HCT116 (cell line): ENCODE data around the gene LCE2C. TPM values are rescaled to one million over a fixed set of nuclear protein-coding genes. Genes with fewer than 3 reads are reported as not detected.

ENCODE experiments used
- ATAC-seq: fragments of 200-7000 bp; cut with Tn5 transposase; 2 replicates; pipeline ENCODE4 v1.9.1; 2020; ENCODE audit warnings: mild to moderate bottlenecking, moderate library complexity
- BruUV-seq: library from RNA; stranded (reverse); fragments of 400-500 nt; replicated peaks from 2 replicates; lab custom pipeline; 2021; lab: Mats Ljungman, UMichigan
- CTCF ChIA-PET: fragments of 300-600 bp; sonication (Branson Sonifier 250); formaldehyde crosslinking; loops from one replicate; lab custom pipeline; 2021; ENCODE audit warnings: antibody characterized with exemption; lab: Charles Lee
- POLR2A ChIA-PET: fragments of 300-600, 350-600 bp; sonication (Branson Sonifier 250); formaldehyde crosslinking; loops from one replicate; lab custom pipeline; 2021; ENCODE audit warnings: antibody characterized with exemption; lab: Charles Lee
- RAD21 ChIA-PET, 2 experiments: fragments of 300-600 bp; sonication (Branson Sonifier 250); formaldehyde crosslinking; loops; one replicate each; lab custom pipeline; 2023; ENCODE audit warnings: low total read pairs in 2 of 2; ENCODE audit not compliant: uncharacterized antibody in 2 of 2, unreplicated experiment in 2 of 2, low non-redundant PET in 1 of 2; lab: Charles Lee
- DNase-seq: peaks from one replicate; pipeline ENCODE4 v3.0.0-alpha.2; 2010; ENCODE audit warnings: low read depth, low spot score
- H2AFZ ChIP-seq: fragments of 200-600 bp; shearing (Covaris generic), sonication (generic); 2 replicates; pipeline ENCODE4 v1.6.1; 2017; ENCODE audit warnings: low read depth, mixed run types, mixed read lengths, antibody characterized with exemption, low read length; ENCODE audit not compliant: poor library complexity, severe bottlenecking
- H3K27ac ChIP-seq: 2 replicates; pipeline ENCODE4 v1.5.1; 2012; ENCODE audit warnings: low read depth, low read length
- H3K27me3 ChIP-seq: fragments of 200-600 bp; sonication (generic); 2 replicates; pipeline ENCODE4 v1.6.1; 2016; ENCODE audit warnings: mixed run types, low read length, mixed read lengths; ENCODE audit not compliant: insufficient read depth
- H3K36me3 ChIP-seq, 2 experiments: fragments of 200-500 bp in 1 of 2; fragments of 200-600 bp in 1 of 2; sonication (Bioruptor generic) in 1 of 2; sonication (generic) in 1 of 2; 2 replicates each; pipeline versions ENCODE4 v1.5.1 to v1.6.1; 2014 to 2016; ENCODE audit warnings: low read length in 2 of 2, inconsistent platforms in 1 of 2, mixed read lengths in 1 of 2, mixed run types in 1 of 2; ENCODE audit not compliant: insufficient read depth in 2 of 2, control insufficient read depth in 1 of 2
- H3K4me1 ChIP-seq, 2 experiments: fragments of 200-600 bp in 1 of 2; sonication (generic) in 1 of 2; 2 replicates each; pipeline versions ENCODE4 v1.5.1 to v1.6.1; 2012 to 2017; ENCODE audit warnings: low read length in 2 of 2, inconsistent platforms in 1 of 2, mild to moderate bottlenecking in 1 of 2, mixed read lengths in 1 of 2, mixed run types in 1 of 2, moderate library complexity in 1 of 2; ENCODE audit not compliant: insufficient read depth in 2 of 2, control insufficient read depth in 1 of 2
- H3K4me2 ChIP-seq: fragments of 200-600 bp; sonication (generic); 2 replicates; pipeline ENCODE4 v1.6.1; 2017; ENCODE audit warnings: mixed run types, low read length, mixed read lengths
- H3K4me3 ChIP-seq, 2 experiments: fragments of 200-600 bp in 1 of 2; sonication (generic) in 1 of 2; replicated peaks in 1 of 2; 2 replicates each; pipeline ENCODE4 v1.5.1; 2011 to 2016; ENCODE audit warnings: low read length in 2 of 2, control low read depth in 1 of 2, low read depth in 1 of 2, mild to moderate bottlenecking in 1 of 2, mixed read lengths in 1 of 2, mixed run types in 1 of 2
- H3K79me2 ChIP-seq: fragments of 200-600 bp; sonication (generic); 2 replicates; pipeline ENCODE4 v1.6.1; 2017; ENCODE audit warnings: mild to moderate bottlenecking, mixed run types, low read length, moderate library complexity, mixed read lengths; ENCODE audit not compliant: insufficient read depth
- H3K9ac ChIP-seq: fragments of 200-600 bp; sonication (generic); 2 replicates; pipeline ENCODE4 v1.6.1; 2016; ENCODE audit warnings: low read length, mixed read lengths
- H3K9me2 ChIP-seq: fragments of 200-600 bp; sonication (generic), shearing (Covaris generic); 2 replicates; pipeline ENCODE4 v1.6.1; 2017; ENCODE audit warnings: mixed run types, mild to moderate bottlenecking, moderate library complexity; ENCODE audit not compliant: insufficient read depth
- H3K9me3 ChIP-seq, 2 experiments: fragments of 200-500 bp in 1 of 2; fragments of 200-600 bp in 1 of 2; sonication (Bioruptor generic) in 1 of 2; sonication (generic) in 1 of 2; 2 replicates each; pipeline ENCODE4 v1.6.1; 2014 to 2017; ENCODE audit warnings: low read length in 2 of 2, mixed read lengths in 2 of 2, inconsistent platforms in 1 of 2, low read depth in 1 of 2, mild to moderate bottlenecking in 1 of 2, mixed run types in 1 of 2, moderate library complexity in 1 of 2; ENCODE audit not compliant: control insufficient read depth in 1 of 2, insufficient read depth in 1 of 2
- H4K20me1 ChIP-seq: fragments of 200-600 bp; sonication (generic), shearing (Covaris generic); 2 replicates; pipeline ENCODE4 v1.6.1; 2017; ENCODE audit warnings: mixed run types, mild to moderate bottlenecking, moderate library complexity; ENCODE audit not compliant: insufficient read depth
- CEBPB ChIP-seq: IDR thresholded peaks from 2 replicates; pipeline ENCODE4 v1.6.1; 2012; ENCODE audit warnings: low read depth
- ELF1 ChIP-seq: IDR thresholded peaks from 2 replicates; pipeline ENCODE4 v1.6.1; 2012; ENCODE audit warnings: low read depth, borderline replicate concordance
- EZH2 ChIP-seq: fragments of 200-600 bp; sonication (generic); IDR thresholded peaks from 2 replicates; pipeline ENCODE4 v1.6.1; 2017; ENCODE audit warnings: antibody characterized with exemption, mixed run types
- JUND ChIP-seq: IDR thresholded peaks from 2 replicates; pipeline ENCODE4 v1.6.1; 2012
- POLR2A ChIP-seq: IDR thresholded peaks from 2 replicates; pipeline ENCODE4 v1.7.0; 2011; ENCODE audit warnings: borderline replicate concordance; ENCODE audit not compliant: insufficient read depth, insufficient read length; ENCODE audit errors: extremely low read depth
- POLR2AphosphoS5 ChIP-seq: IDR thresholded peaks from 2 replicates; pipeline ENCODE4 v1.6.1; 2011; ENCODE audit warnings: mild to moderate bottlenecking, low read depth, low read length, moderate library complexity
- RAD21 ChIP-seq: IDR thresholded peaks from 2 replicates; pipeline ENCODE4 v1.6.1; 2012; ENCODE audit warnings: low read depth, mild to moderate bottlenecking
- SP1 ChIP-seq: IDR thresholded peaks from 2 replicates; pipeline ENCODE4 v1.6.1; 2012; ENCODE audit warnings: low read depth
- TCF7L2 ChIP-seq: IDR thresholded peaks from 2 replicates; pipeline ENCODE4 v1.7.0; 2011; ENCODE audit warnings: borderline replicate concordance, inconsistent platforms; ENCODE audit not compliant: insufficient read depth, insufficient read length; ENCODE audit errors: extremely low read depth
- intact Hi-C: fragments of 100-400 bp; cut with micrococcal nuclease; formaldehyde crosslinking; loops from 2 replicates; pipeline ENCODE4 v1.10.0; 2022
- total RNA-seq: library from RNA; stranded (reverse); gene quantifications from one replicate; pipeline ENCODE4 v1.2.1, GENCODE V29; 2021; ENCODE audit not compliant: unreplicated experiment

LCE2C gene
- total RNA-seq, 1 experiment from 2014 or later = not detected

DNA sequence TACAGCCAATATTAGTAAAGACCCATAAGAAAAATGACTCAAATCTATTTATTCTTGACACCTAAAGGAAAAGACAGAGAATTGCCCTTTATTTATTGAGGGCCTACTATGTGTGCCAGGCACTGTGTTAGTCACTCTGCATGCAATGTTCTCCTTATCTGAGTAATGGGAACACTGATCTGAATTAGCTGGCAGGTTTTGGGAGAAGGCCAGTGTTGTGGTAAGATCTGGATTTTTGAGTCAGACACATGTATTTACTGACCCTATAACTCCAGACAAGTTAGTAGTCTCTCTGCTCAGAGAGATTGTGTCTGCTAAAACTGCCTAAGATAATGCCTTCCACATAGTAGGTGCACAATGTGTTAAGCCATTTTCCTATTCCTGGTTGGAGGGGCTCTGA lies 50.2 kb downstream of the LCE2C start:
- Histone ChIP-seq H2AFZ (no peak overlapping the region), H3K9me3 (no peaks in the 10 kb centered on the region), H3K79me2 (no peaks in the 10 kb centered on the region), H3K9me2 (no peaks in the 10 kb centered on the region), H3K36me3 (no peaks in the 10 kb centered on the region), H3K27me3 (peaks cover 42% of the 10 kb centered on the region), H3K4me1 (no peaks in the 10 kb centered on the region), H4K20me1 (no peaks in the 10 kb centered on the region), H3K27ac (no peak overlapping the region), H3K4me2 (no peak overlapping the region), H3K9ac (no peak overlapping the region), H3K4me3 (no peak overlapping the region)
- ATAC-seq (no peak), DNase-seq (no peak)
- POLR2A ChIA-PET = no interaction called here
- RAD21 ChIA-PET = no interaction called here
- CTCF ChIA-PET = no interaction called here
- TF ChIP-seq ELF1 = no peak
- TF ChIP-seq POLR2A = no peak
- no peak for TF ChIP-seq EZH2
- no peak for TF ChIP-seq CEBPB
- no peak for TF ChIP-seq RAD21
- no peak for TF ChIP-seq TCF7L2
- TF ChIP-seq POLR2AphosphoS5 = no peak
- TF ChIP-seq SP1 = no peak
- TF ChIP-seq JUND = no peak
- intact Hi-C loops = no loop called here
- no TSS peak for BruUV-seq

Other genes starting within 250 kb of the LCE2C start
- not detected for gene LCE5A, start 164.5 kb upstream of the LCE2C start, total RNA-seq
- gene CRCT1, start 160.8 kb upstream of the LCE2C start, total RNA-seq = not detected
- gene LCE3E, start 108.5 kb upstream of the LCE2C start, total RNA-seq = not detected
- not detected for gene LCE3D, start 94.8 kb upstream of the LCE2C start, total RNA-seq
- not detected for gene LCE3C, start 75.0 kb upstream of the LCE2C start, total RNA-seq
- not detected for gene LCE3B, start 61.5 kb upstream of the LCE2C start, total RNA-seq
- not detected for gene LCE3A, start 52.2 kb upstream of the LCE2C start, total RNA-seq
- gene LCE2D, start 11.9 kb upstream of the LCE2C start, total RNA-seq = not detected
- not detected for gene LCE2B, start 10.8 kb downstream of the LCE2C start, total RNA-seq
- gene LCE2A, start 23.1 kb downstream of the LCE2C start, total RNA-seq = not detected
- gene LCE4A, start 32.9 kb downstream of the LCE2C start, total RNA-seq = not detected
- not detected for gene KPRP, start 82.7 kb downstream of the LCE2C start, total RNA-seq
- not detected for gene LCE1F, start 99.9 kb downstream of the LCE2C start, total RNA-seq
- not detected for gene LCE1E, start 111.0 kb downstream of the LCE2C start, total RNA-seq
- not detected for gene LCE1D, start 121.4 kb downstream of the LCE2C start, total RNA-seq
- gene LCE1C, start 131.4 kb downstream of the LCE2C start, total RNA-seq = not detected
- gene LCE1B, start 136.7 kb downstream of the LCE2C start, total RNA-seq = not detected
- not detected for gene LCE1A, start 152.2 kb downstream of the LCE2C start, total RNA-seq
- gene LCE6A, start 167.6 kb downstream of the LCE2C start, total RNA-seq = not detected
- gene LCE7A, start 184.7 kb downstream of the LCE2C start, total RNA-seq = not detected
- gene SMCP, start 203.0 kb downstream of the LCE2C start, total RNA-seq = not detected
- not detected for gene IVL, start 233.3 kb downstream of the LCE2C start, total RNA-seq